MM.1S (cell line): ENCODE results near the gene SENP1.

Experiments used
- DNase-seq: peaks from one replicate; pipeline ENCODE4 v3.0.0-alpha.2; 2015
- H2AFZ ChIP-seq: fragments of 300-600 bp; sonication (generic); 2 replicates; pipeline ENCODE4 v1.6.0; 2016; ENCODE audit warnings: antibody characterized with exemption, low read length
- H3F3A ChIP-seq: fragments of 300-600 bp; sonication (generic); 2 replicates; pipeline ENCODE4 v1.6.1; 2016; ENCODE audit warnings: mild to moderate bottlenecking, antibody characterized with exemption, low read length, moderate library complexity, mixed read lengths; ENCODE audit not compliant: insufficient read depth
- H3K27ac ChIP-seq: fragments of 300-600 bp; sonication (generic); 2 replicates; pipeline ENCODE4 v1.5.1; 2016; ENCODE audit warnings: mild to moderate bottlenecking, low read length
- H3K27me3 ChIP-seq: fragments of 300-600 bp; sonication (generic); replicated peaks from 2 replicates; pipeline ENCODE4 v1.6.0; 2016; ENCODE audit warnings: low read length; ENCODE audit not compliant: insufficient read depth
- H3K36me3 ChIP-seq: fragments of 300-600 bp; sonication (generic); replicated peaks from 2 replicates; pipeline ENCODE4 v1.6.1; 2016; ENCODE audit warnings: mild to moderate bottlenecking, low read length, mixed read lengths; ENCODE audit not compliant: insufficient read depth
- H3K4me1 ChIP-seq: fragments of 300-600 bp; sonication (generic); 2 replicates; pipeline ENCODE4 v1.6.1; 2016; ENCODE audit warnings: low read length, mixed read lengths
- H3K4me2 ChIP-seq: fragments of 300-600 bp; sonication (generic); 2 replicates; pipeline ENCODE4 v1.6.0; 2016; ENCODE audit warnings: low read depth, low read length
- H3K4me3 ChIP-seq: fragments of 300-600 bp; sonication (generic); 2 replicates; pipeline ENCODE4 v1.5.1; 2016; ENCODE audit warnings: low read length, mixed read lengths
- H3K79me2 ChIP-seq: fragments of 300-600 bp; sonication (generic); 2 replicates; pipeline ENCODE4 v1.6.1; 2016; ENCODE audit warnings: mixed run types, low read length, mixed read lengths
- H3K9ac ChIP-seq: fragments of 300-600 bp; sonication (generic); 2 replicates; pipeline ENCODE4 v1.6.1; 2016; ENCODE audit warnings: low read length, mixed read lengths
- H3K9me2 ChIP-seq: fragments of 300-600 bp; sonication (generic); replicated peaks from 2 replicates; pipeline ENCODE4 v1.6.1; 2016; ENCODE audit warnings: mild to moderate bottlenecking, low read length, mixed read lengths; ENCODE audit not compliant: insufficient read depth
- H3K9me3 ChIP-seq: fragments of 300-600 bp; sonication (generic); replicated peaks from 2 replicates; pipeline ENCODE4 v1.6.1; 2016; ENCODE audit warnings: mild to moderate bottlenecking, low read length, mixed read lengths; ENCODE audit not compliant: insufficient read depth
- H4K20me1 ChIP-seq: fragments of 300-600 bp; sonication (generic); 2 replicates; pipeline ENCODE4 v1.6.1; 2016; ENCODE audit warnings: mild to moderate bottlenecking, low read length, moderate library complexity, mixed read lengths; ENCODE audit not compliant: insufficient read depth
- EZH2 ChIP-seq: fragments of 300-600 bp; sonication (generic); optimal IDR thresholded peaks from 2 replicates; pipeline ENCODE3; 2017; ENCODE audit warnings: low read depth, mild to moderate bottlenecking, antibody characterized with exemption, low read length, mixed read lengths
- EZH2phosphoT487 ChIP-seq: fragments of 300-600 bp; sonication (generic); IDR thresholded peaks from 2 replicates; pipeline ENCODE4 v1.6.1; 2018; ENCODE audit warnings: antibody characterized with exemption, low read length
- TF ChIP-seq, protein P1 (sequence below): fragments of 300-600 bp; sonication (generic); IDR thresholded peaks from 2 replicates; pipeline ENCODE4 v1.5.1; 2016; ENCODE audit warnings: antibody characterized with exemption, low read length, mixed read lengths

SENP1 gene

DNA sequence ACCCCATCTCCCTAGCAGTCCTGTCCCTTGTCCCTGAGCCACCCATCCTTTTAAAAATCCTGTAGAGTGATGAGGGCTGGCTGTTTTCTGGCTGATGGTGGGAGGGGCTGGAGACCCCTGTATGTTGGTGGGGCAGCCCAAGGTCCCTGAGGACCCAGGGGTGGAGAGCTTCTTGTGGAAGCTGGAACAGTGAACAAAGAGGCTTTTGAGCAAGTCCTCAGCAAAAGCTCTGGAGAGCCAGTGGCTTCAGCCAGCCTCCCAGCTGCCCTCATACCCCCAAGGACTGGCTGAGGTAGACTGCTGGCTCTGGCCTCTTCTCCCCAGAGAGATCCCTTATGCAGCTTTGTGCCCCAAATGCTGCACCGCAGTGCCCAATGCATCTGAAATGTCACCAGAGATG lies 72.4 kb downstream of the SENP1 start:
- TF ChIP-seq EZH2phosphoT487 (no peak), EZH2 (no peak)
- TF ChIP-seq, protein P1, sequence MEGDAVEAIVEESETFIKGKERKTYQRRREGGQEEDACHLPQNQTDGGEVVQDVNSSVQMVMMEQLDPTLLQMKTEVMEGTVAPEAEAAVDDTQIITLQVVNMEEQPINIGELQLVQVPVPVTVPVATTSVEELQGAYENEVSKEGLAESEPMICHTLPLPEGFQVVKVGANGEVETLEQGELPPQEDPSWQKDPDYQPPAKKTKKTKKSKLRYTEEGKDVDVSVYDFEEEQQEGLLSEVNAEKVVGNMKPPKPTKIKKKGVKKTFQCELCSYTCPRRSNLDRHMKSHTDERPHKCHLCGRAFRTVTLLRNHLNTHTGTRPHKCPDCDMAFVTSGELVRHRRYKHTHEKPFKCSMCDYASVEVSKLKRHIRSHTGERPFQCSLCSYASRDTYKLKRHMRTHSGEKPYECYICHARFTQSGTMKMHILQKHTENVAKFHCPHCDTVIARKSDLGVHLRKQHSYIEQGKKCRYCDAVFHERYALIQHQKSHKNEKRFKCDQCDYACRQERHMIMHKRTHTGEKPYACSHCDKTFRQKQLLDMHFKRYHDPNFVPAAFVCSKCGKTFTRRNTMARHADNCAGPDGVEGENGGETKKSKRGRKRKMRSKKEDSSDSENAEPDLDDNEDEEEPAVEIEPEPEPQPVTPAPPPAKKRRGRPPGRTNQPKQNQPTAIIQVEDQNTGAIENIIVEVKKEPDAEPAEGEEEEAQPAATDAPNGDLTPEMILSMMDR: no peak
- Histone ChIP-seq H3K79me2 (no peaks in the 10 kb centered on the region), H3K4me3 (no peak overlapping the region), H3K9ac (no peak overlapping the region), H3K27ac (no peak overlapping the region), H3F3A (no peaks in the 10 kb centered on the region), H3K9me2 (no peaks in the 10 kb centered on the region), H4K20me1 (no peaks in the 10 kb centered on the region), H3K4me2 (no peak overlapping the region), H3K4me1 (no peaks in the 10 kb centered on the region), H3K27me3 (no peaks in the 10 kb centered on the region), H2AFZ (no peak overlapping the region), H3K36me3 (no peaks in the 10 kb centered on the region), H3K9me3 (no peaks in the 10 kb centered on the region)
- DNase-seq: no peak

DNA sequence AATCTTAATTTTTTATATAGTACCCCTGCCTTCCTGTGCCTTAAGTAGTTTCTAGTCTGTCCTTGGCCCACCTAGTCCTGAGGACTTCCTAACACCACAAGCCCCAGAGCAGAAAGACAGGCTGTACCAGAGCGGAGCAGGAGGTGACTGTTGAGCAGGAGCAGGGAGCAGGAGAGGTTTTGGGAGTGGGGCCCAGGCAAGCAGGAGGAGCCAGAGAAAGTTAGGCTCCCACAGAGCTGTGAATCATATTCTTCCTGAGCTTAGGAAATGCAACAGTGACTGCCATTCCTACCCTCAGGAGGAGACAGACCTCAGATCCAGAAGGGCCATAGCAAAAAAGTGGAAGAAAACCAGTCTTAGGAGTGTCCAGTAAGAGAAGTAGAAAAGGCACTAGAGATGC lies 73.3 kb downstream of the SENP1 start:
- Histone ChIP-seq H3F3A (no peaks in the 10 kb centered on the region), H3K9me3 (no peaks in the 10 kb centered on the region), H3K27me3 (no peaks in the 10 kb centered on the region), H3K4me3 (no peak overlapping the region), H2AFZ (no peak overlapping the region), H4K20me1 (no peaks in the 10 kb centered on the region), H3K36me3 (no peaks in the 10 kb centered on the region), H3K4me2 (no peak overlapping the region), H3K4me1 (no peaks in the 10 kb centered on the region), H3K9ac (no peak overlapping the region), H3K79me2 (no peaks in the 10 kb centered on the region), H3K27ac (no peak overlapping the region), H3K9me2 (no peaks in the 10 kb centered on the region)
- no peak for DNase-seq
- TF ChIP-seq EZH2phosphoT487: no peak

DNA sequence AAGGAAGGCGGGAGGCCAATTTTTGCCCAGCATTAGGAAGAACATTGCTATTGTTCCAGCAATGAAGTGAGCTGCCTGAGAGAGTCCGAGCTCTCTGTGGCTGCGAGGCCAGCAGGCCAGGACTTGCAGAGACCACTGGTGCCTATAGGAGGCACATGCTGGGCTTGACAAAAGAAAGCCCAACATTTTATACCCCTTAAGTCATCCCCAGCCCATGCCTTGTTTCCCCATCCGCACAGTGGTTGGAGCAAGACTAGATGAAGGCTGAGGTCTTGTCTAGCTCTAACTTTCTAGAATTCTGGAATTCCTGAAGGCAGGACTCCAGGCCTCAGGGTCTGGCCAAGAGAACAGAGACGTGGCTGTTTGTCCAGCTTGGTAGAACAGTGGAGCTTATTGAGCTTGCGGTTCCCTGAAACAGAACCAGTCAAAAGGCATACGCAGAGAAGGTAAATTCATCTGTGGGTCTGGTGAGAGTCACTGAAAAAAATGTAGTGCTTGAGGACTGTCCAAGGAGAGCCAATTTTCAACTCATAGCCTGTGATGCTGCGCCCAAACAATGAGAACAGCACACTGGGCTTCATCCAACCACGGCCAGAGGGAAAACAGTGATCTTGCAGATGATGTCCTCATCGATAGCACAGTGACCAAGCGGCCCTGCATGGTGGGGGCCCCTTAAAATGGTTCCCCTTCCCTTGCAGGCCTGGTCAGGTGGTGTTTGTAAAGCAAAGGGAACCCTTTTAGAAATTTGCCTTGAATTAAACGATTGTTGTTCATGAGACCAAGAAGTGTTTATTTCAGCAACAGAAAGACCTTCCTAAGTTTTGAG lies 74.5 kb downstream of the SENP1 start:
- no peaks in the 10 kb centered on the region for H3K4me1 ChIP-seq
- no peaks in the 10 kb centered on the region for H4K20me1 ChIP-seq
- H3K9ac ChIP-seq: no peak overlapping the region
- no peak overlapping the region for H3K27ac ChIP-seq
- no peak for DNase-seq
- no peak overlapping the region for H3K4me2 ChIP-seq
- no peaks in the 10 kb centered on the region for H3K36me3 ChIP-seq
- H3F3A ChIP-seq: no peaks in the 10 kb centered on the region
- H3K9me3 ChIP-seq: no peaks in the 10 kb centered on the region
- no peak for TF ChIP-seq EZH2phosphoT487
- no peak overlapping the region for H3K4me3 ChIP-seq
- H2AFZ ChIP-seq: no peak overlapping the region
- no peaks in the 10 kb centered on the region for H3K9me2 ChIP-seq
- H3K79me2 ChIP-seq: no peaks in the 10 kb centered on the region
- no peaks in the 10 kb centered on the region for H3K27me3 ChIP-seq

DNA sequence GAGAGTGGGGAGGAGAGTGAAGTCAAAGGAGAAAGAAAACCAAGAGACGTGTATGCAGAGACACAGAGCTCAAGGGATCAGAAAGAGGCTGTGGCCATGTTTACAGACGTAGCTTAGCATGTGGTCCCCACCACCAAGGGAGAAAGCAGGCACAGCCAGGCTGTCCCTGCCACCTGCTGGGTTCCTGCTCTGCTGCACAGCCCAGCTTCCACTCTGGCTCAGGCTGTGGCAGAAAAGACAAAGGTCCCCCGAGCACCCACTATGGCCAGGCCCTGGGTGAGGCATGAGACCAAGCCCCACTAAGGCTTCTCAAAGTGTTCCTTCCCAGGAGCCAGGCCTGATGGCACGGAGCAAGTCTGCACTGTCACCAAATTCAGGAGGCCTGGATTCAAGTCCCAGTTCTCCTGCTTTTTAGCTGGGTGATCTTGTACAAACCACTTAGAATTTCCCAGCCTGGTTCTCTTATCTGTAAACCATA lies 75.7 kb downstream of the SENP1 start:
- DNase-seq: no peak
- no peaks in the 10 kb centered on the region for H3K4me1 ChIP-seq
- TF ChIP-seq EZH2 (no peak), EZH2phosphoT487 (no peak)
- TF ChIP-seq, protein P1: no peak

More for the DNA sequence above, 75.7 kb downstream of the SENP1 start:
- H3K36me3 ChIP-seq: no peaks in the 10 kb centered on the region
- H3K9ac ChIP-seq: no peak overlapping the region
- H3K9me3 ChIP-seq: no peaks in the 10 kb centered on the region
- H3K27me3 ChIP-seq: no peaks in the 10 kb centered on the region
- no peaks in the 10 kb centered on the region for H3K9me2 ChIP-seq
- no peaks in the 10 kb centered on the region for H4K20me1 ChIP-seq
- H3K4me3 ChIP-seq: no peak overlapping the region
- no peak overlapping the region for H3K4me2 ChIP-seq
- H3F3A ChIP-seq: no peaks in the 10 kb centered on the region
- no peak overlapping the region for H2AFZ ChIP-seq
- H3K27ac ChIP-seq: no peak overlapping the region
- H3K79me2 ChIP-seq: no peaks in the 10 kb centered on the region
